ENCODE data around the gene RBM4. TPM values are rescaled to one million over a fixed set of nuclear protein-coding genes. Genes with fewer than 3 reads are reported as not detected.
A peak's percentile ranks its signal among the peaks of the same experiment; 100 is the strongest.

RBM4 gene
- total and polyA plus RNA-seq, 9 of the 15 experiments (the other 6 are each of a cell fraction or from before 2014, with no cell fraction given), result 81.6 to 233 (median 122) TPM

DNA sequence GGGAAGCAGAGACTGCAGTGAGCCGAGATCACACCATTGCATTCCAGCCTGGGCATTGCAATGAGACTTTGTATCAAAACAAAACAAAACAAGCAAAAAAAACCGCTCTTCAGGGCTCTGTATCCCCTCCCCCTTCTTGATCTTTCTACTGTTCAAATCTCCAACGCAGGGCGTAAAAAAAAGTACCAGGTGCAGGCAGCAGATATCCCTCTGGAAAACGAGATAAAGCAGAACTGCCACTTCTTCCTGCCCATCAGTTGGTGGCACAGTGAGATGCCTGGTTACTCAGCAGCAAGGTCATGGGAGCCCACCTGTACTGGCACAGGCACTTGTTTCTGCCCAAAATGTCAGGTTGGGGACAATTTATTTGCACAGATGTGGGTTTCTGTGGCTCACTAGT, 34.3 kb upstream of the RBM4 start (continued):
- TF ChIP-seq, protein P1, sequence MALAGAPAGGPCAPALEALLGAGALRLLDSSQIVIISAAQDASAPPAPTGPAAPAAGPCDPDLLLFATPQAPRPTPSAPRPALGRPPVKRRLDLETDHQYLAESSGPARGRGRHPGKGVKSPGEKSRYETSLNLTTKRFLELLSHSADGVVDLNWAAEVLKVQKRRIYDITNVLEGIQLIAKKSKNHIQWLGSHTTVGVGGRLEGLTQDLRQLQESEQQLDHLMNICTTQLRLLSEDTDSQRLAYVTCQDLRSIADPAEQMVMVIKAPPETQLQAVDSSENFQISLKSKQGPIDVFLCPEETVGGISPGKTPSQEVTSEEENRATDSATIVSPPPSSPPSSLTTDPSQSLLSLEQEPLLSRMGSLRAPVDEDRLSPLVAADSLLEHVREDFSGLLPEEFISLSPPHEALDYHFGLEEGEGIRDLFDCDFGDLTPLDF (CRISPR knock-in tag; IDR thresholded peaks at IDR 0.05), result no peak
- TF ChIP-seq PHB2 (IDR thresholded peaks at IDR 0.05; ENCODE audit: low read depth) (no peak), CBFA2T3 (IDR thresholded peaks at IDR 0.05) (peak; percentile 81), ZNF184 (CRISPR knock-in tag; IDR thresholded peaks at IDR 0.05) (no peak), DIDO1 (tag; IDR thresholded peaks at IDR 0.05; ENCODE audit: low read depth) (no peak), SRSF1 (IDR thresholded peaks at IDR 0.05; ENCODE audit: low read depth, low read length) (no peak), NCOR1 (IDR thresholded peaks at IDR 0.05) (peak; percentile 61), TCF3 (CRISPR knock-in tag; IDR thresholded peaks at IDR 0.05) (peak; percentile 74), NFIC (IDR thresholded peaks at IDR 0.05) (0 out of 2 replicates have a peak, but pooled peaks have one; percentile 20), SIRT6 (IDR thresholded peaks at IDR 0.05; ENCODE audit: low read depth, low read length) (no peak), TAL1 (IDR thresholded peaks at IDR 0.05) (peak; percentile 79), CBFA2T2 (conservative IDR thresholded peaks at IDR 0.05) (peak; percentile 65), ZC3H8 (IDR thresholded peaks at IDR 0.05) (no peak)
- TF ChIP-seq, protein P2, sequence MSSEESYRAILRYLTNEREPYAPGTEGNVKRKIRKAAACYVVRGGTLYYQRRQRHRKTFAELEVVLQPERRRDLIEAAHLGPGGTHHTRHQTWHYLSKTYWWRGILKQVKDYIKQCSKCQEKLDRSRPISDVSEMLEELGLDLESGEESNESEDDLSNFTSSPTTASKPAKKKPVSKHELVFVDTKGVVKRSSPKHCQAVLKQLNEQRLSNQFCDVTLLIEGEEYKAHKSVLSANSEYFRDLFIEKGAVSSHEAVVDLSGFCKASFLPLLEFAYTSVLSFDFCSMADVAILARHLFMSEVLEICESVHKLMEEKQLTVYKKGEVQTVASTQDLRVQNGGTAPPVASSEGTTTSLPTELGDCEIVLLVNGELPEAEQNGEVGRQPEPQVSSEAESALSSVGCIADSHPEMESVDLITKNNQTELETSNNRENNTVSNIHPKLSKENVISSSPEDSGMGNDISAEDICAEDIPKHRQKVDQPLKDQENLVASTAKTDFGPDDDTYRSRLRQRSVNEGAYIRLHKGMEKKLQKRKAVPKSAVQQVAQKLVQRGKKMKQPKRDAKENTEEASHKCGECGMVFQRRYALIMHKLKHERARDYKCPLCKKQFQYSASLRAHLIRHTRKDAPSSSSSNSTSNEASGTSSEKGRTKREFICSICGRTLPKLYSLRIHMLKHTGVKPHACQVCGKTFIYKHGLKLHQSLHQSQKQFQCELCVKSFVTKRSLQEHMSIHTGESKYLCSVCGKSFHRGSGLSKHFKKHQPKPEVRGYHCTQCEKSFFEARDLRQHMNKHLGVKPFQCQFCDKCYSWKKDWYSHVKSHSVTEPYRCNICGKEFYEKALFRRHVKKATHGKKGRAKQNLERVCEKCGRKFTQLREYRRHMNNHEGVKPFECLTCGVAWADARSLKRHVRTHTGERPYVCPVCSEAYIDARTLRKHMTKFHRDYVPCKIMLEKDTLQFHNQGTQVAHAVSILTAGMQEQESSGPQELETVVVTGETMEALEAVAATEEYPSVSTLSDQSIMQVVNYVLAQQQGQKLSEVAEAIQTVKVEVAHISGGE (CRISPR knock-in tag; IDR thresholded peaks at IDR 0.05), result no peak
- TF ChIP-seq, protein P3, sequence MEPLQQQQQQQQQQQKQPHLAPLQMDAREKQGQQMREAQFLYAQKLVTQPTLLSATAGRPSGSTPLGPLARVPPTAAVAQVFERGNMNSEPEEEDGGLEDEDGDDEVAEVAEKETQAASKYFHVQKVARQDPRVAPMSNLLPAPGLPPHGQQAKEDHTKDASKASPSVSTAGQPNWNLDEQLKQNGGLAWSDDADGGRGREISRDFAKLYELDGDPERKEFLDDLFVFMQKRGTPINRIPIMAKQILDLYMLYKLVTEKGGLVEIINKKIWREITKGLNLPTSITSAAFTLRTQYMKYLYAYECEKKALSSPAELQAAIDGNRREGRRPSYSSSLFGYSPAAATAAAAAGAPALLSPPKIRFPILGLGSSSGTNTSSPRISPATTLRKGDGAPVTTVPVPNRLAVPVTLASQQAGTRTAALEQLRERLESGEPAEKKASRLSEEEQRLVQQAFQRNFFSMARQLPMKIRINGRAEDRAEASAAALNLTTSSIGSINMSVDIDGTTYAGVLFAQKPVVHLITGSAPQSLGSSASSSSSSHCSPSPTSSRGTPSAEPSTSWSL (CRISPR knock-in tag; IDR thresholded peaks at IDR 0.05; ENCODE audit: borderline replicate concordance), result no peak
- TF ChIP-seq, protein P4, sequence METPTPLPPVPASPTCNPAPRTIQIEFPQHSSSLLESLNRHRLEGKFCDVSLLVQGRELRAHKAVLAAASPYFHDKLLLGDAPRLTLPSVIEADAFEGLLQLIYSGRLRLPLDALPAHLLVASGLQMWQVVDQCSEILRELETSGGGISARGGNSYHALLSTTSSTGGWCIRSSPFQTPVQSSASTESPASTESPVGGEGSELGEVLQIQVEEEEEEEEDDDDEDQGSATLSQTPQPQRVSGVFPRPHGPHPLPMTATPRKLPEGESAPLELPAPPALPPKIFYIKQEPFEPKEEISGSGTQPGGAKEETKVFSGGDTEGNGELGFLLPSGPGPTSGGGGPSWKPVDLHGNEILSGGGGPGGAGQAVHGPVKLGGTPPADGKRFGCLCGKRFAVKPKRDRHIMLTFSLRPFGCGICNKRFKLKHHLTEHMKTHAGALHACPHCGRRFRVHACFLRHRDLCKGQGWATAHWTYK (CRISPR knock-in tag; IDR thresholded peaks at IDR 0.05), result no peak
- TF ChIP-seq, protein P5, sequence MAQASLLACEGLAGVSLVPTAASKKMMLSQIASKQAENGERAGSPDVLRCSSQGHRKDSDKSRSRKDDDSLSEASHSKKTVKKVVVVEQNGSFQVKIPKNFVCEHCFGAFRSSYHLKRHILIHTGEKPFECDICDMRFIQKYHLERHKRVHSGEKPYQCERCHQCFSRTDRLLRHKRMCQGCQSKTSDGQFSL (CRISPR knock-in tag; IDR thresholded peaks at IDR 0.05), result no peak
- TF ChIP-seq, protein P5 (tag; IDR thresholded peaks at IDR 0.05), result no peak
- TF ChIP-seq, protein P6, sequence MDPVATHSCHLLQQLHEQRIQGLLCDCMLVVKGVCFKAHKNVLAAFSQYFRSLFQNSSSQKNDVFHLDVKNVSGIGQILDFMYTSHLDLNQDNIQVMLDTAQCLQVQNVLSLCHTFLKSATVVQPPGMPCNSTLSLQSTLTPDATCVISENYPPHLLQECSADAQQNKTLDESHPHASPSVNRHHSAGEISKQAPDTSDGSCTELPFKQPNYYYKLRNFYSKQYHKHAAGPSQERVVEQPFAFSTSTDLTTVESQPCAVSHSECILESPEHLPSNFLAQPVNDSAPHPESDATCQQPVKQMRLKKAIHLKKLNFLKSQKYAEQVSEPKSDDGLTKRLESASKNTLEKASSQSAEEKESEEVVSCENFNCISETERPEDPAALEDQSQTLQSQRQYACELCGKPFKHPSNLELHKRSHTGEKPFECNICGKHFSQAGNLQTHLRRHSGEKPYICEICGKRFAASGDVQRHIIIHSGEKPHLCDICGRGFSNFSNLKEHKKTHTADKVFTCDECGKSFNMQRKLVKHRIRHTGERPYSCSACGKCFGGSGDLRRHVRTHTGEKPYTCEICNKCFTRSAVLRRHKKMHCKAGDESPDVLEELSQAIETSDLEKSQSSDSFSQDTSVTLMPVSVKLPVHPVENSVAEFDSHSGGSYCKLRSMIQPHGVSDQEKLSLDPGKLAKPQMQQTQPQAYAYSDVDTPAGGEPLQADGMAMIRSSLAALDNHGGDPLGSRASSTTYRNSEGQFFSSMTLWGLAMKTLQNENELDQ (CRISPR knock-in tag; IDR thresholded peaks at IDR 0.05; ENCODE audit: borderline replicate concordance), result no peak
